G401.6 (cell line): Measurements from ENCODE around the gene ZNF805.
A peak's percentile ranks its signal among the peaks of the same experiment; 100 is the strongest.
"Not testable (repeated sequence)": the region's sequence is repeated elsewhere in the genome, so short reads cannot be mapped to it uniquely, and the experiment has no call there.

Source experiments
- FAIRE-seq: peaks from 2 replicates; lab custom pipeline; 2012; peaks lifted over from hg19 to GRCh38; lab: Jason Lieb, UNC

ZNF805 gene

GRCh38 chr19:57269515-57270250 lies 29.3 kb downstream of the ZNF805 start:
- FAIRE-seq = no peak

- no peak for FAIRE-seq
These were observed 30.8 kb downstream of the ZNF805 start for GRCh38 chr19:57271280-57271679.

DNA sequence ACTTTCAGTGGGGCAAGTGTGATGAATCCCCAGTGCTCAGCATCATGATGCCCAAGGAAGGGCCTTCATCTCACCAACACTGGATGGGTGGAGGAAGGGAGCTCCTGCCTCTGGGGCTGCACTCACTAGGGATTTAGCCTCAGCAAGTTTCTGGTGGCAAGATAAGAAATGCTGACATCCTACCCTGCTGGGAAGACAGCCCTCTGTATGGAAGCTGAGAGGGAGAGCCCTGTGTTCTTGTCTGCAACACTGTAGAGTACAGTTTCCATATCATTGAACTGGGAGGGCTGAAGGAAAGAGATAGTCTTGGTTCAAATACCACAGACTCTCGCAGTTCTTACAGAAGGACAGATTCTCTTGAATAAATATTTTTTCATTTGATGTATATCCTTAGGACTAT lies 32.6 kb downstream of the ZNF805 start:
- FAIRE-seq = no peak

DNA sequence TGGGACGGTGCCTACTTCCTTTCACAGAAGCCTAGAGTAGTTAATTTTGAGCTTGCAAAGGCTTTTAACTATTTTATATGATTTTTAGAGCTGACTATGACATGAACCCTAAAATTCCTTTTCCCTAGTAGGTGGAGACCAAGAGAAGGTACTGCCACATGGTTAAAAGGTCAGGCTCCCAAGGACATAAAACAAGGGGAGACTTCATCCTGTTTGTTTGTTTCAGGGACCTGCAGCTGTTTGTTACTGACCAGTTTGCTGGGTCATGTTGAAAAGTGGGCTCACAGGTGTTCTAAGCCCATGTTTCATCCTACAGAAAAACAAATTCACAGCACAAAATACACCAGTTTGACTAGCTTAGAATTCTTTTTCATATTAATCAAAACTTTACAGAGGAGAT lies 36.0 kb downstream of the ZNF805 start:
- FAIRE-seq = no peak

- FAIRE-seq = not testable (repeated sequence)
These were observed 38.0 kb downstream of the ZNF805 start for GRCh38 chr19:57278481-57278880.

- peak; percentile 85 for FAIRE-seq
These were observed 39.2 kb downstream of the ZNF805 start for GRCh38 chr19:57279418-57280164.

GRCh38 chr19:57280165-57280961 lies 39.9 kb downstream of the ZNF805 start, which contains the start of gene ZNF460:
TSS of gene ZNF460 (plus strand) at chr19:57280485. CDS start at chr19:57280807, 322 bp downstream.
- peak; percentile 95 for FAIRE-seq

DNA sequence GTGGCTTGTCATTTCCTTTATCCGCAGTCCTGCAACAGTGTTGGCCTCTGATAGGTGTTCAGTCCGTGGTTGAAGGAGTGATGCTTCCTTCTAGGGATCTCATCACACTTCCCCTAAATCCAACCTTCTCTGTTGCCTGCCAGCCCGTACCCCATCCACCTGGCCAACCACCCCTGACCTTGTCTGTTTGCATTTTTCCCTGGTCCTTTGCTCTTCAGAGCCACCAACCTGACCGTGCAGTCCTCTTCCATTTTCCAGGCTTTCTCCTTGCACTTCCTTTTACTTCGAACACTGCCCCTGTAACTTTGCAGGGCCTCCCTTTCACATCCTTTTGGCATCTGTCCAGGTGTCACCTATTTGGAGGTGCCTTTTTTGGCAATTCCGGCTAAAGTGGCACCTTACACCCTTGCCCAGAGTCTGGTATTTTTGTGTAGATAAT lies 40.5 kb downstream of the ZNF805 start:
- FAIRE-seq = no peak

DNA sequence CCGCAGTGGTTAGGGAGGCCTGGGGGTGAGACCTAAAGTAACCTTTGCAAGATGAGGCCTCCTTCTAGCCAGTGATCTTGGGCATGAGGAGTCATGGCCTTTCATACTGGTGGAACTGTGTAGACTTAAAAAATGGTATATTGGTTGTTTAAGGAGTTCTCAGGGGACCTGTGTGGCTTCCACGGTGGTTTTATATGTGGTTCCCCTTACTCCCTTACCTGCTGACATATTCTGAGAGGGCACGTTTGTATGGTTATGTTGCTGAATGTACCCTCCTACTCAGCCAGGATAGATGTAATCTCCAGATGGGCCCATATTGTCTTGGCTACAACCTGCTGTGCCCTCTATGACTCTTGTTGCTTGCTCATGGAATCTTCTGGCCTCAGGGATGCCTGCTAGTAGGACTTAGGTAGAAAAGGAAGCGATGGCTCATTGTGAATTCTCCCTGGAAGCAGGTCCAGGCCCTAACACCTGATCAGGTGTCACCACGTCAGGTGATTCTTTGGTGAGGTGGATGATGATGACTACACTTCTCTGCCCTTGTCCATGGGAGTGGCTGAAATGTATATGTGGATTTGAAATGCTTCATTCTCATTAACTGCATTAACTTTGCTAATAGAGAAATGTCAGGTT lies 41.7 kb downstream of the ZNF805 start:
- FAIRE-seq = no peak

DNA sequence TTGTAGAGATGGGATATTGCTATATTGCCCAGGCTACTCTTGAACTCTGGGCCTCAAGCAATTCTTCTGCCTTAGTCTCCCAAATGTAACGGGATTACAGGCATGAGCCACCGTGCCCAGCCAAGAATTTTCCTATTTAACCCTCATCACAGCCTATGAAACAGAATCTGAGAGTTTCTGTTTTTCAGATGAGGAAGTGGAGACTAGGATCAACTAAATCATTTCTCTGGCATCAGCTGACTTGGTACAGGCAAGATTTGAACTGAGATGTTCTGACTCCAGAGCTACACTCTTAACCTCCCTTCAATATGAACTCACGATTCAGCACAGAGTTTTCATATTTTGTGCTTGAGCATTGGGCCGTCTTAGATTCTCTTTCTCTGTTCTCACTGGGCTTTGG lies 47.9 kb downstream of the ZNF805 start:
- FAIRE-seq = no peak

- no peak for FAIRE-seq
These were observed 50.5 kb downstream of the ZNF805 start for GRCh38 chr19:57290970-57291369.

GRCh38 chr19:57292547-57292946 lies 52.1 kb downstream of the ZNF805 start:
- FAIRE-seq = no peak

DNA sequence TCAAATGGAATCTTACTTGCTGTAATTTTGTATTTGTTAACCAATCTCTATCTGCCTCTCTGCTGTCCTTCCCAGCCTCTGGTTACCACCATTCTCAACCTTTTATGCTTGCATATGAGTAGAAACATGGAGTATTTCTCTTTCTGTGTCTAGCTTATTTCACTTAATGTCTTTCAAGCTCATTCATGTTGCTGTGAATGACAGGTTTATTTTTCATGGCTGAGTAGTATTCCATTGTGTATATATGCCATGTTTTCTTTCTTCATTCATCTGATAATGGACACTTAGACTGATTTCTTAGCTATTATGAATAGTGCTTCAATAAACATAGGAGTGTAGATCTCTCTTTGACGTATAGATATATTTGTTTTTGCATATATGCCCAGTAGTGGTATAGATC lies 53.3 kb downstream of the ZNF805 start:
- no peak for FAIRE-seq

GRCh38 chr19:57302020-57302465 lies 61.6 kb downstream of the ZNF805 start:
- FAIRE-seq = no peak

- no peak for FAIRE-seq
These were observed 62.4 kb downstream of the ZNF805 start for GRCh38 chr19:57302727-57303401.
